ENCODE data around the gene DRAXIN.

Gene DRAXIN

DNA sequence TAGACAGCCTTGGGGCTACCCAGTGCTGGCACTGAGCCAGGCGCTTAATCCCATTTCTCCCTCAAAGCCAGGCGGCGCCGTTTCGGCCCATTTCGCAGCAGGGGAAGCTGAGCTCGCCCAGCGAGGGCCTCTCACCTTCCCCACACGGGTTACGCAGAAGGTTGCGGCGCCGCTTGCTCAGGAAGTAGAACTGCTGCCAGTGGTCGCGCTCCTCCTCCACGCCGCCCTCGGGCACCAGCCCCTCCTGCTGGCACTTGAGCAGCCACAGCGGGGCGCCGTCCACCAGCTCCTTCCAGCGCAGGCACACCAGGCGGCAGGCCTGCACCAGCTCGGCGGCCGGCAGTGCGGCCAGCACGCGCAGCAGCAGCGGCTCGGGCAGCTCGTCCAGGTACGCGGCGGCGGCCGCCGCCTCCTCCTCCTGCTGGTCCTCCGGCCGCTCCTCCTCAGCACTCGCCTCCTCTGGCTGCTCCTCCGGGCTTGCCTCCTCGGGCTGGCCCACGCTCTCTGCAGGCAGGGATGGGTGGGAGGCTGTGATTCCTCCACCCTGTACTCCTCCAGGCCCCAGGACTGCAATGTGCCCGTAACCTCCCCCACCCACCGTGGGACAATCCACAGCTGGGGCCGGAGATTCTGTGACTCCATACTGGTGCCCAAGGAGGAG, 41.0 kb upstream of the DRAXIN start (continued):
- TF ChIP-seq, protein P1, sequence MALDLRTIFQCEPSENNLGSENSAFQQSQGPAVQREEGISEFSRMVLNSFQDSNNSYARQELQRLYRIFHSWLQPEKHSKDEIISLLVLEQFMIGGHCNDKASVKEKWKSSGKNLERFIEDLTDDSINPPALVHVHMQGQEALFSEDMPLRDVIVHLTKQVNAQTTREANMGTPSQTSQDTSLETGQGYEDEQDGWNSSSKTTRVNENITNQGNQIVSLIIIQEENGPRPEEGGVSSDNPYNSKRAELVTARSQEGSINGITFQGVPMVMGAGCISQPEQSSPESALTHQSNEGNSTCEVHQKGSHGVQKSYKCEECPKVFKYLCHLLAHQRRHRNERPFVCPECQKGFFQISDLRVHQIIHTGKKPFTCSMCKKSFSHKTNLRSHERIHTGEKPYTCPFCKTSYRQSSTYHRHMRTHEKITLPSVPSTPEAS (tag by site-specific recombination; IDR thresholded peaks at IDR 0.05) = no peak
- TF ChIP-seq ZNF692 (tag by site-specific recombination; IDR thresholded peaks at IDR 0.05) (peak; percentile 71; the same call in 1 of the 2 replicates), ZNF19 (tag by site-specific recombination; IDR thresholded peaks at IDR 0.05; ENCODE audit: low read depth) (no peak), ZNF37A (tag by site-specific recombination; IDR thresholded peaks at IDR 0.05) (no peak), ZNF16 (tag by site-specific recombination; IDR thresholded peaks at IDR 0.05; ENCODE audit: low read depth) (0 out of 2 replicates have a peak, but pooled peaks have one; percentile 24), ZNF626 (tag by site-specific recombination; IDR thresholded peaks at IDR 0.05) (no peak), EGR2 (tag by site-specific recombination; IDR thresholded peaks at IDR 0.05; ENCODE audit: low read depth) (peak; percentile 93), ZBTB21 (tag by site-specific recombination; IDR thresholded peaks at IDR 0.05) (no peak; the same call in 1 of the 2 replicates), MYNN (tag by site-specific recombination; IDR thresholded peaks at IDR 0.05; ENCODE audit: borderline replicate concordance) (no peak), ZNF24 (tag by site-specific recombination; IDR thresholded peaks at IDR 0.05) (peak; percentile 85), ZNF623 (tag by site-specific recombination; IDR thresholded peaks at IDR 0.05) (peak; percentile 16; the same call in 1 of the 2 replicates), ZNF768 (tag by site-specific recombination; IDR thresholded peaks at IDR 0.05) (peak; percentile 72; the same call in 1 of the 2 replicates), ZNF707 (tag by site-specific recombination; IDR thresholded peaks at IDR 0.05) (no peak), KLF10 (tag by site-specific recombination; IDR thresholded peaks at IDR 0.05) (0 out of 2 replicates have a peak, but pooled peaks have one; percentile 18), FEZF1 (tag by site-specific recombination; IDR thresholded peaks at IDR 0.05) (peak; percentile 54; the same call in 1 of the 2 replicates), REST (tag by site-specific recombination; IDR thresholded peaks at IDR 0.05) (no peak; the same call in 1 of the 2 replicates), ZSCAN5A (tag by site-specific recombination; IDR thresholded peaks at IDR 0.05) (peak; percentile 94), ZIC2 (tag by site-specific recombination; IDR thresholded peaks at IDR 0.05) (peak; percentile 99), ZNF704 (tag by site-specific recombination; IDR thresholded peaks at IDR 0.05) (no peak), SCRT1 (tag by site-specific recombination; IDR thresholded peaks at IDR 0.05; ENCODE audit: borderline replicate concordance) (peak; percentile 32; the same call in 1 of the 2 replicates), ZNF561 (tag by site-specific recombination; IDR thresholded peaks at IDR 0.05; ENCODE audit: borderline replicate concordance) (peak; percentile 89), ZNF324 (tag by site-specific recombination; IDR thresholded peaks at IDR 0.05) (peak; percentile 89), ZNF112 (tag by site-specific recombination; IDR thresholded peaks at IDR 0.05) (no peak), ZNF654 (tag by site-specific recombination; IDR thresholded peaks at IDR 0.05; ENCODE audit: low read depth) (peak; percentile 21), KLF7 (tag by site-specific recombination; IDR thresholded peaks at IDR 0.05; ENCODE audit: borderline replicate concordance) (no peak; the same call in 1 of the 2 replicates)
- TF ChIP-seq, protein P2, sequence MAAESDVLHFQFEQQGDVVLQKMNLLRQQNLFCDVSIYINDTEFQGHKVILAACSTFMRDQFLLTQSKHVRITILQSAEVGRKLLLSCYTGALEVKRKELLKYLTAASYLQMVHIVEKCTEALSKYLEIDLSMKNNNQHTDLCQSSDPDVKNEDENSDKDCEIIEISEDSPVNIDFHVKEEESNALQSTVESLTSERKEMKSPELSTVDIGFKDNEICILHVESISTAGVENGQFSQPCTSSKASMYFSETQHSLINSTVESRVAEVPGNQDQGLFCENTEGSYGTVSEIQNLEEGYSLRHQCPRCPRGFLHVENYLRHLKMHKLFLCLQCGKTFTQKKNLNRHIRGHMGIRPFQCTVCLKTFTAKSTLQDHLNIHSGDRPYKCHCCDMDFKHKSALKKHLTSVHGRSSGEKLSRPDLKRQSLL (tag by site-specific recombination; IDR thresholded peaks at IDR 0.05) = peak; percentile 75; the same call in 1 of the 2 replicates
- TF ChIP-seq, protein P3, sequence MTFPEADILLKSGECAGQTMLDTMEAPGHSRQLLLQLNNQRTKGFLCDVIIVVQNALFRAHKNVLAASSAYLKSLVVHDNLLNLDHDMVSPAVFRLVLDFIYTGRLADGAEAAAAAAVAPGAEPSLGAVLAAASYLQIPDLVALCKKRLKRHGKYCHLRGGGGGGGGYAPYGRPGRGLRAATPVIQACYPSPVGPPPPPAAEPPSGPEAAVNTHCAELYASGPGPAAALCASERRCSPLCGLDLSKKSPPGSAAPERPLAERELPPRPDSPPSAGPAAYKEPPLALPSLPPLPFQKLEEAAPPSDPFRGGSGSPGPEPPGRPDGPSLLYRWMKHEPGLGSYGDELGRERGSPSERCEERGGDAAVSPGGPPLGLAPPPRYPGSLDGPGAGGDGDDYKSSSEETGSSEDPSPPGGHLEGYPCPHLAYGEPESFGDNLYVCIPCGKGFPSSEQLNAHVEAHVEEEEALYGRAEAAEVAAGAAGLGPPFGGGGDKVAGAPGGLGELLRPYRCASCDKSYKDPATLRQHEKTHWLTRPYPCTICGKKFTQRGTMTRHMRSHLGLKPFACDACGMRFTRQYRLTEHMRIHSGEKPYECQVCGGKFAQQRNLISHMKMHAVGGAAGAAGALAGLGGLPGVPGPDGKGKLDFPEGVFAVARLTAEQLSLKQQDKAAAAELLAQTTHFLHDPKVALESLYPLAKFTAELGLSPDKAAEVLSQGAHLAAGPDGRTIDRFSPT (tag by site-specific recombination; IDR thresholded peaks at IDR 0.05) = peak; percentile 82

All from HEK293 (cell line).